GM12891 (cell line): ENCODE data around the gene PIGV. TPM values are rescaled to one million over a fixed set of nuclear protein-coding genes. Genes with fewer than 3 reads are reported as not detected.

Experiments
- DNase-seq: peaks from one replicate; pipeline ENCODE4 v3.0.0; 2011; ENCODE audit warnings: low spot score; ENCODE audit not compliant: insufficient read length
- FAIRE-seq: peaks from 2 replicates; lab custom pipeline; 2011; peaks lifted over from hg19 to GRCh38; lab: Jason Lieb, UNC
- PAX5 ChIP-seq: IDR thresholded peaks from 2 replicates; pipeline ENCODE4 v1.6.1; 2011; ENCODE audit warnings: low read length, moderate library complexity, mild to moderate bottlenecking; ENCODE audit not compliant: insufficient read depth, severe bottlenecking
- POLR2A ChIP-seq: IDR thresholded peaks from 2 replicates; pipeline ENCODE4 v1.6.1; 2011; ENCODE audit warnings: low read depth, low read length, control low read depth
- POLR2AphosphoS5 ChIP-seq: IDR thresholded peaks from 2 replicates; pipeline ENCODE4 v1.6.1; 2011; ENCODE audit warnings: low read depth, low read length, control low read depth
- POU2F2 ChIP-seq: IDR thresholded peaks from 2 replicates; pipeline ENCODE4 v1.6.1; 2011; ENCODE audit warnings: low read depth, mild to moderate bottlenecking, control low read depth, low read length, moderate library complexity
- SPI1 ChIP-seq: IDR thresholded peaks from 2 replicates; pipeline ENCODE4 v1.6.1; 2011; ENCODE audit warnings: low read depth, low read length, control low read depth
- TAF1 ChIP-seq: IDR thresholded peaks from 2 replicates; pipeline ENCODE4 v1.6.1; 2011; ENCODE audit warnings: low read depth, low read length, control low read depth
- polyA plus RNA-seq: library from polyadenylated mRNA; unstranded; fragments of >200 nt; gene quantifications from one replicate; pipeline ENCODE4 v1.2.1, GENCODE V29; 2012; ENCODE audit warnings: low read depth, missing spikeins, inconsistent platforms; ENCODE audit not compliant: missing spikeins

Gene PIGV
- polyA plus RNA-seq = 11.0 TPM

- FAIRE-seq = peak; percentile 96
Observed at GRCh38 chr1:26787706-26788514, at the start of gene PIGV. PIGV (plus strand) TSS chr1:26787950; CDS start chr1:26790816, 2,866 bp downstream.

GRCh38 chr1:26739329-26739914, 48.3 kb upstream of the PIGV start:
- no peak for DNase-seq
- FAIRE-seq = no peak
- TF ChIP-seq POU2F2 = no peak
- TF ChIP-seq PAX5 = no peak

More at GRCh38 chr1:26787706-26788514, at the start of gene PIGV:
- peak; percentile 80 for DNase-seq
- TF ChIP-seq POU2F2 (no peak), SPI1 (no peak), POLR2A (peak; percentile 80; the same call in 1 of the 2 replicates), POLR2AphosphoS5 (peak; percentile 81), PAX5 (no peak), TAF1 (peak; percentile 11; the same call in 1 of the 2 replicates)

GRCh38 chr1:26740023-26740634, 47.6 kb upstream of the PIGV start:
- DNase-seq (no peak), FAIRE-seq (peak; percentile 81)
- TF ChIP-seq SPI1 = no peak
- TF ChIP-seq PAX5 = no peak
- no peak for TF ChIP-seq TAF1
- TF ChIP-seq POLR2A = no peak
- no peak for TF ChIP-seq POLR2AphosphoS5
- no peak for TF ChIP-seq POU2F2

GRCh38 chr1:26740952-26741351, 46.8 kb upstream of the PIGV start:
- no peak for TF ChIP-seq POU2F2
- no peak for TF ChIP-seq SPI1
- TF ChIP-seq TAF1 = no peak
- TF ChIP-seq POLR2A = no peak
- no peak for TF ChIP-seq PAX5
- no peak for TF ChIP-seq POLR2AphosphoS5
- DNase-seq (no peak), FAIRE-seq (no peak)

- FAIRE-seq (peak; percentile 61), DNase-seq (no peak)
- TF ChIP-seq POU2F2 = no peak
- peak; percentile 68 for TF ChIP-seq SPI1
Observed at GRCh38 chr1:26743426-26744059, 44.2 kb upstream of the PIGV start.

- peak; percentile 99 for FAIRE-seq
- TF ChIP-seq POU2F2 (peak; percentile 83; the same call in 1 of the 2 replicates), SPI1 (peak; percentile 80), PAX5 (no peak), POLR2AphosphoS5 (peak; percentile 25; the same call in 1 of the 2 replicates), TAF1 (peak; percentile 44; the same call in 1 of the 2 replicates), POLR2A (peak; percentile 64; the same call in 1 of the 2 replicates)
- peak; percentile 52 for DNase-seq
Observed at GRCh38 chr1:26744075-26744959, 43.4 kb upstream of the PIGV start.

GRCh38 chr1:26745191-26745590, 42.6 kb upstream of the PIGV start:
- TF ChIP-seq POU2F2 (no peak), SPI1 (no peak), PAX5 (no peak), TAF1 (no peak), POLR2AphosphoS5 (no peak), POLR2A (no peak)
- DNase-seq = no peak
- FAIRE-seq = no peak

- TF ChIP-seq TAF1 = no peak
- no peak for TF ChIP-seq SPI1
- TF ChIP-seq POU2F2 = no peak
- TF ChIP-seq PAX5 = no peak
- TF ChIP-seq POLR2A = no peak
- no peak for TF ChIP-seq POLR2AphosphoS5
- DNase-seq (no peak), FAIRE-seq (no peak)
Observed at GRCh38 chr1:26747048-26747447, 40.7 kb upstream of the PIGV start.
